Mononuclear cell (primary cell): ENCODE data around the gene PTTG2. TPM values are rescaled to one million over a fixed set of nuclear protein-coding genes. Genes with fewer than 3 reads are reported as not detected.

Experiments
- H3K27me3 ChIP-seq: 2 replicates; pipeline ENCODE4 v1.6.0; 2011; ENCODE audit warnings: low read length, control low read depth; ENCODE audit not compliant: insufficient read depth
- H3K4me1 ChIP-seq: 2 replicates; pipeline ENCODE4 v1.5.1; 2011; ENCODE audit warnings: mild to moderate bottlenecking, low read length, control low read depth; ENCODE audit not compliant: insufficient read depth
- H3K4me3 ChIP-seq: 2 replicates; pipeline ENCODE4 v1.5.1; 2011; ENCODE audit warnings: mild to moderate bottlenecking, low read length, moderate library complexity
- H3K9me3 ChIP-seq: 2 replicates; pipeline ENCODE4 v1.5.1; 2011; ENCODE audit warnings: low read depth, mild to moderate bottlenecking, control low read depth, low read length
- total RNA-seq: library from RNA; depleted of rRNA; stranded (reverse); fragments of >200 nt; gene quantifications from one replicate; pipeline ENCODE4 v1.2.3, GENCODE V29; 2012

PTTG2 gene
- total RNA-seq, 1 donor, result 2.3 TPM

DNA sequence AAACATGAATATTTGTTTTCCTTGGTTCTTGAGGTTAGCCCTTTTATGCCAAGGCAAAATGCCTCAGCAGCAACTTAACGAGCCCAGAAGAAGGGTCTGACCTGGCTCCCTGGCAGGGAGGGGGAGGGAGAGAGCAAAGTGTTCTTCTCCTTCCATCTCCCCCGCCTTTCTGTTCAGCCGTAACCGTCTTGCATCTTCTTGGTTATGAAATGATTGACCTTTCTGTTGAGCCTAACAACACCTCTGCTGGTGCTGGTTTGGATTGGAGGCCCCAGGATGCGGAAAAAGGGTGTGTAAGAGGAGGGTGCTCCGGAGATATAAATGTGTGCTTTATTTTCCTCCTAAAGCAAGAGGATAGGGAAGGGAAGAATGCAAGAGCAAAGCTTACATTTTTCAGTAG, 44.7 kb downstream of the PTTG2 start:
- H3K27me3 ChIP-seq, result no peaks in the 10 kb centered on the region
- H3K4me1 ChIP-seq, result peaks cover 26% of the 10 kb centered on the region
- H3K9me3 ChIP-seq, result no peaks in the 10 kb centered on the region
- H3K4me3 ChIP-seq, result no peak overlapping the region

DNA sequence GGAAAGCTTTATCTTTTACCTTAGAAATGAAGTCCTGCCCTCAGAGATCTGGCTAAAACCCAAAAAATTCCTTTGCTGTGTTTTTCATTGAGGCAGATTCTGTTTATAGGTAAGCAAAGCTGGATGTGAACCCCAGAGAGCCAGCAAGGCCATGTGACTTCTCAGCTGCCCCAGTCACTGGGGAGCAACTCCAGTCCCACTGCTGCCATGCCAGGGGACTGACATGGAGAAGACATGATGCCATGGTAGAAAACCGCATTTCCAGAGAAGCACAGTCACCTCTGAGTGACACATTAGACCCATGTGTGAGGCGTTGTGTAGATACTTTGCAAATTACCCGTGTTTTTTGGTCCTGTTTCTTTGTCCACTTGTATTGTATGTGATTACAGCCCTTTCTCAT, 45.4 kb downstream of the PTTG2 start:
- Histone ChIP-seq H3K4me1 (peaks cover 26% of the 10 kb centered on the region), H3K27me3 (no peaks in the 10 kb centered on the region), H3K9me3 (no peaks in the 10 kb centered on the region), H3K4me3 (no peak overlapping the region)

DNA sequence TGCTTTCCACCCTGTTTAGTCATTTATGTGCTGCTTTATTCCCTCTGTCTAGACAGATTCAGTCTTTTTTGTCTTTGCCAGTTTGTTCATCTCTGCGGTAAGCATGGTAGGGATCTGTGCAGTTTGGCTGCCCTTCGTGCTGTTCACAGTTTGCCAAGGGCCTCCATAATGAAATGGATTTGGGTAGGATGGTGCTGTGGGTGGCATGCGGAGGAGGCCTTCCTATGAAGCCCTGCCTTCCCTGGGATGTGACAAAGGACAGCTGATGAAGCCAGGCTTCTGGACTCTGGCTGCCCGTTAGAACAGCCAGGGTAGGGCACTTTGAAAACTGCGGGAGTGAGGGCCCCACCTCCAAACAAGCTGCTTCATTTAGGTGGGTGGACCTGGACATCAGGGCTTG, 47.4 kb downstream of the PTTG2 start:
- H3K9me3 ChIP-seq, result no peaks in the 10 kb centered on the region
- no peaks in the 10 kb centered on the region for H3K27me3 ChIP-seq
- H3K4me3 ChIP-seq, result no peak overlapping the region
- H3K4me1 ChIP-seq, result peaks cover 24% of the 10 kb centered on the region

DNA sequence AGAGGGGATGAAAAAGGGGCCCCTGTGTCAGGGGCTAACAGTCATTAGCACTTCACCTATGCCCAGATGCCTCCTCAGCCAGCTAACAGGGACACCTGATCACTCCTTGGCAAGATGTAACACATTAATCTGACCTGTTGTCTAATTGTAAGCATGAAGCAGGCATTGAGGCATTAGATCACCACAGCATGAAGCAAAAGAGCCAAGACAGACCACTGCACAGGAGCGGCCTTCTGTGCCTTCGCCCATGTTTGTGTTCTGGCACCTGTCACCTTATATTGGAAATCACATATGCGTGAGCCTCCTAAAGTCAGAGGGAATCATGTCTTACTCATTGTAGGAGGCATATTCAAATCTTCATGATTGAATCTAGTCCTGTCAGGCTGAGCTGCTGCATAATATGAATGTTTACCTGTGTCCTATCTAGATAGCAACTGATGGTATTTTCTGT, 48.4 kb downstream of the PTTG2 start:
- Histone ChIP-seq H3K27me3 (no peaks in the 10 kb centered on the region), H3K4me3 (no peak overlapping the region), H3K4me1 (peaks cover 15% of the 10 kb centered on the region), H3K9me3 (no peaks in the 10 kb centered on the region)

DNA sequence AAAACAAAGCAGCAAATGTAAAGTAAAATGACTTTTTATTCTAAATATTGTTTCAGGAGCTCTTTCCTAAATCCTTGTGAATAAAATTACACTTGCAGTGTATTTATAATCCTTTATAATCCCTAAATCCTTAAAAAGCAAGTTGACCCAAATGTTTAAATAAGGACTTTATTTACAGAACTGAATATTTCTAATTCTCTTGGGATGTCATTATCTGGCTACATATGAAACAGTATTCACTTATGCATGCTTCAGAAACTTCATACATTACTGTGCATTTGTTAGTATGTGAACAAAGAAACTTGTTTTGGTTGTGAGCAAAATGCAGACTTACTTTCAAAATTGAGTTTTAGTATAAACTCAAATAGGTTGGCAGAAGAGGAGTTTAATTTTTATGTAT, 49.2 kb downstream of the PTTG2 start:
- Histone ChIP-seq H3K4me3 (no peak overlapping the region), H3K9me3 (no peaks in the 10 kb centered on the region), H3K4me1 (peaks cover 10% of the 10 kb centered on the region), H3K27me3 (no peaks in the 10 kb centered on the region)

DNA sequence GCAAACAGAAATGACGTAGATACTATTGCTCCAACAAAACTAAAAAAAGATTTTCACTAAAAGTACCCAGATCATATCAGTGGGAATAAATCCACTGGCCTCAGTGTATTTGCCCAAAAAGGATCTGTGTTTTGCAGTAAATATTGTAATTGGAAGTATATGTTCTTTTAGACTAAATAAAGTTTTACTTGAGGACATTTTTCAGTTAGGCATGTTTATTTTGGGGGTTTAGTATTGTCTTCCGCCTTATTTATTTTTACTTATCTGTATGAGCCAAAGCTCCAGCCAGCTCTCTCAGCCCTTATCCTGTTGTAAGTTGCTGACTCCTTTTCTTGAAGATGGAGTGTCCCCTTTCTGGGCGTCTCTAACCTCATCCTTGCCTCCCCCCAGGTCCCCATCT, 49.8 kb downstream of the PTTG2 start:
- Histone ChIP-seq H3K27me3 (no peaks in the 10 kb centered on the region), H3K9me3 (no peaks in the 10 kb centered on the region), H3K4me3 (no peak overlapping the region), H3K4me1 (peaks cover 7% of the 10 kb centered on the region)

Other genes starting within 250 kb of the PTTG2 start
- 18.6 TPM for gene PGM2, start 133.7 kb upstream of the PTTG2 start, total RNA-seq
- 72.6 TPM for gene TBC1D1, start 69.3 kb upstream of the PTTG2 start, total RNA-seq